Sigmoid colon (tissue), 4 donors: ENCODE results near the gene SLIT3.

Experiments
- CTCF ChIP-seq, 4 experiments: fragments of 450-650 bp in 3 of 4; fragments of 200-600 bp in 1 of 4; IDR thresholded peaks; one replicate each; pipeline ENCODE4 v1.5.1; 2016 to 2019; ENCODE audit warnings: antibody characterized with exemption in 4 of 4, mild to moderate bottlenecking in 3 of 4, moderate library complexity in 2 of 4
- EP300 ChIP-seq, 4 donors: sonication (generic); formaldehyde crosslinking; IDR thresholded peaks; one replicate each; pipeline ENCODE4 v1.6.1; 2017; ENCODE audit warnings: antibody characterized with exemption in 4 of 4
- POLR2A ChIP-seq, 2 donors: fragments of 450-650 bp; IDR thresholded peaks; one replicate each; pipeline ENCODE4 v1.6.1; 2016; ENCODE audit warnings: antibody characterized with exemption in 2 of 2, mild to moderate bottlenecking in 2 of 2, moderate library complexity in 2 of 2
- POLR2AphosphoS5 ChIP-seq, 4 donors: sonication (generic); formaldehyde crosslinking; IDR thresholded peaks; one replicate each; pipeline ENCODE4 v1.6.1; 2017; ENCODE audit warnings: antibody characterized with exemption in 4 of 4

GRCh38 chr5:169099801-169100734, 200.9 kb downstream of the SLIT3 start:
- no peak for TF ChIP-seq CTCF (IDR thresholded peaks at IDR 0.05)
- TF ChIP-seq POLR2A (IDR thresholded peaks at IDR 0.05), result no peak
- no peak for TF ChIP-seq POLR2AphosphoS5 (IDR thresholded peaks at IDR 0.05)
- no peak for TF ChIP-seq EP300 (IDR thresholded peaks at IDR 0.05)
